Measurements from ENCODE around the gene DDB1.

DDB1 gene

DNA sequence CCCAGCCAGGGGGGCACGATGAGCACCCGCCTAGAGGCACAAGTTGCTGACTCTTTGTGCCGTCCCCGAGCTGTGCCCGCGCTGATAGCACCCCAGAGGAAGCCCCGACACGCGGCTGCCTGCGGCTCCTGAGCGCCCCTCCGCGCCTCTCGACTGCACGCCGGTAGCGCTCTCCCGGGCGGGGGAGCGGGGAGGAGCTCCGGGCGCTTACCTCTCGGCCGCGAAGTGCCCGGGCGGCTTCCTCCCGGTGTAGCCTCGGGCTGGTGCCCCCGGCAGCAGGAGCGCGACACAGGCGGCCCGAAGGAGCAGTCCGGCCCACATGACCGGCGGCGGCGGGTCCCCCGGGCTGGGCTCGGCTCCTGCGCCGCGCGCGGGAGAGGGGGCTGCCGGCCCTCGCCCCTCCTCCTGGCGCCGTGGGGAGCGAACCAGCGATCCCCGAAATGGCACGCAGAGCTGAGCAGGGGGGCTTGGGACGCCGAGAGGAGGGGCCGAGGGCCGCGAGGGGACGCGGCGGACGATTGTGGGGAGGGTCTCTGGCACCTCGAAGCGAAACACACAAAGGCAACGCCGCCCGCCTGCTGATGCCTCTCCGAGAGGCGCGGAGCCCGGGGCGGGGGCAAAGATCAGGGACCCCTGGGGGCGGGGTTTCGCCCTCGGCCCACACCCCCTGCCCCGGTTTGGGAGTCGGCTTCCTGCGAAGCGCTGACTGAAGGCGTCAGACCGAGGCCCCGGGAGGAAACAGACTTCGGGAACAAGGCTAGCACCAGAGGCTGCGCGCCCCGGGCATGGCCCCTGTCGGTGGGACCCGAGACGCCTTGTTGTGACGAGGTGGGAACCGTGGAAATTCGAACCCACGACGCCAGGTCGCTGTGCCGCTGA lies 37.9 kb downstream of the DDB1 start, which contains the start of gene VWCE:
Gene VWCE (minus strand): TSS at position 600 of the 879 bp plus-strand sequence. CDS start 279 bp downstream, at position 321.
- peak; percentile 22 to 30 for DNase-seq

DNA sequence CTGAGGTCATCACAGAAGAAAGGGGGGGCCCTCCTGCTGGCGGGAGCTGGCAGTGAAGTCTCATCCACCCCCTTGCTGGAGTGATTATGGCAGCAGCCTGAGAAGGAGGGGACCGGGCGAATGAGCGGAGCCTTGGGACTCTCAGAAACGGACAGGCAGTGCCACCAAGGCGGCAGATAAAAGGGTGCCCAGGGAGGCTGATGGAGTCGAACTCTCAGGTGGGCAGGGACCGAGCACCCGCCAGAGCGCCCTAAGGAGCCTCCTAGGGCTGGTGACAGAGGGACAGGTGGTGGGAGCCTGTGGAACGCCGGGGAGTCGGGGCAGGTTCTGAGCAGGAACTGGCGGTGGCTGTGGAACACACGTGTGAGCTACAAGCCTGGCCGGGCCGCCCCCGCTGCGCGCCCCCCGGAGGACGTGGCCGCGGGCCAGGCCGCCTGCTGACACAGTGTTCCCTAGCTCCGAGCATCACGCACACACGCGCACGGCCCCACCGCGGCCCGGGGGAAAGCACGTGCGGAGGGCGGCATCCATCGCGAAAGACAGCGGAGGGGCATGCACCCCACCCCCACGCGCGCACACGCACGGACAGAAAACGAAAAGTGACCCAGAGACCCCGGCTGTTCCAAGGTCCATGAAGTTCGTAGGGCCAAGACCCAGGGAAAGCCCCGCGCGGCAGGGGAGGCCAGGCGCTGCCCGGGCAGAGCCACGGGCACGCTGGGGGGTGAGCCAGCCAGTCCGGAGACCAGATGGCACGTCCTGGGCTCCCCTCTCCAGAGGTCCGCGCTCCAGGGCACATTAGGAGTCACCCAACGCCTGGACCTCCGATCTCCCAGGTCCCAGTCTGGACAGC lies 38.8 kb downstream of the DDB1 start:
- DNase-seq, result no peak

DNA sequence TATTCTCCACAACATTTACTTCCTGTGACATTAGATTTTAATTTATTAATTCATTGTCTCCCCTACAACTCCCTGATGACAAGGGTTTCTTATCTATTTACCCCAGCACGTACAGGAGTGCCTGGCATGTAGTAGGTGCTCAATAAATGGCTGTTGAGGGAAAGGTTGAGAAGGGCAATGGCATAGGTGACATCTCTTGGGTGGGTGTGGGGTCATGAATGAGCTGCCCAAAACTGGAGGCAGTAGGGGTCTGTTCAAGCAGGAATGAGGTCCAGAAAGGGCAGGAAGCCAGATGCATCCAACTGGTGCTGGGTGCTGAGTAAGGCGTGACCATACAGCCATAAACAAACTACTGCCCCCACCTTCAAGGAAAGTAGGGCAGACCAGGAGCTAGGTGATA lies 40.5 kb downstream of the DDB1 start:
- no peak for DNase-seq

DNA sequence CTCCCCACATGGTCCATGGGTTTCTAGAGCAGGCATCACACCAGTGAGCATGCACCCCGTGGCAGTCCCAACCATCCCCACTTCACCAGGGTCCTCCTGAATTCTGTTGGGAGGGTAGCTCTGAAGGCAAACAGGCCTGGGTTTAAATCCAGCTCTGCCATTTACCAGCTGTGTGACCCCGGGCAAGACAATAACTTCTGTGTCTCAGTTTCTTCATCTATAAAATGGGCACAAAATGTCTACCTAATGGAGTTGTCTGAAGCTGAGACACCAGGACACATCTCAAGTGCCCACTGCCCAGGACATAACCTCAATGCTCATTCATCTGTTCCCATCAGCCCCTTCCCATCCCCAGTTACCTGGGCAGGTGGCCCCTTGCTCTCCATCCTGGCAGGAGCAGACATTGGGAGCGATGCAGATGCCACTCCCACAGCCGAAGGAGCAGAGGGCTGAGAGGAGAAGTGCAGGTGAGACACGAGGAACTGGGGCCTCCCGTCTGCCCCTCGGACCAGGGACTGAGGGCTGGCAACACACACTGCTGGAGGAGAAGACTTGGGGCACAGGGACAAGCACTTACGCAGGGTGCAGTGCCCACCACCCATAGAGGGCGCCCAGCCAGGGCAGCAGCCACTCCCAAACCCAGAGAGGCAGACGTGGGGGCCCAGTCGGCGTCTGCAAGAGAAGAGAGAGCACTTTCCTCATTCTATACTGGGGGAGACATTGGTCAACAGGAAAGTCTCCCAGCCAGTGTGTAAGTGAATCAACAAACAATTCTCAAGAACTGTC lies 41.8 kb downstream of the DDB1 start:
- no peak for DNase-seq

DNA sequence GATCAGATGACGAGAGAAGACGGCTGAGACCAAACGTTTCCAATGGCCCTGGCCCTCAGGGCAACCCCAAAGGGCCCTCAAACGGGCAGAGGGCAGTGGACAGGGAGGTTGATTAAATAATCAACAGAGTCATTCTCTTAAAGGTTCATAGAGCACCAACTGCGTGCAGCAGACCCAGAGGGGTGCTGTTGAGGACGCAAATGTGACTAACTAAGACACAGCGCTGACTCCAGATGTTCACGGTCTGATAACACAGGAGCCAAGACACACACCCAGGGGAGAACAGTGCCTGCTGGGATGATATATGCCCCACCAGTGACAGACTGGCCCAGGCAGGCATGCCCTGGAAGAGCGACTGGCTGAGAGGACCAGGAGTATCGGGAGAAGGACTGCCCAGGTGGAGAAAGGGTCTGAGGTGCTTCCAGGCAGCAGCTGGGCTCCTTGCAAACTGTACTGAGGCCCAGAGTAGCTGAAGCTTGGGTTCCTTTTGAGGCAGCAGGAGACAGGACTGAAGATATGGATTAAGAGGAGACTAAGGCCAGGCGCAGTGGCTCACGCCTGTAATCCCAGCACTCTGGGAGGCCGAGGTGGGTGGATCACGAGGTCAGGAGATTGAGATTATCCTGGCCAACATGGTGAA lies 45.4 kb downstream of the DDB1 start:
- no peak for DNase-seq

DNA sequence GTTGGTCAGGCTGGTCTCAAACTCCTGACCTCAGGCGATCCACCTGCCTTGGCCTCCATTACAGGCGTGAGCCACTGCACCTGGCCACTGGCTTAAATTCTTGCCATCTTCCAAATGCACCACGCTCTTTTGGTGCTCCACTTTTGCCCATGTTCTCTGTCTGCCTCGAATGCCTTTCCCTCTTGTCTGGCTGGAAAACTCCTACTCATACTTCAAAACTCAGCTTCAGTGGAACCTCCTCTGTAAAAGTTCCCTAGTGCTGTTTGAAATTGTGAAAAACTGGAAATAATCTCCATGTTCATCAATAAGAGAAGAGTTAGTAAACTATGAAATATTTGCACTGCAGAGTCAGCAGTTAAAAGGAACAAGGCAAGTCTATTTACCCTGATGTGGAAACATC lies 49.3 kb downstream of the DDB1 start:
- no peak for DNase-seq

DNA sequence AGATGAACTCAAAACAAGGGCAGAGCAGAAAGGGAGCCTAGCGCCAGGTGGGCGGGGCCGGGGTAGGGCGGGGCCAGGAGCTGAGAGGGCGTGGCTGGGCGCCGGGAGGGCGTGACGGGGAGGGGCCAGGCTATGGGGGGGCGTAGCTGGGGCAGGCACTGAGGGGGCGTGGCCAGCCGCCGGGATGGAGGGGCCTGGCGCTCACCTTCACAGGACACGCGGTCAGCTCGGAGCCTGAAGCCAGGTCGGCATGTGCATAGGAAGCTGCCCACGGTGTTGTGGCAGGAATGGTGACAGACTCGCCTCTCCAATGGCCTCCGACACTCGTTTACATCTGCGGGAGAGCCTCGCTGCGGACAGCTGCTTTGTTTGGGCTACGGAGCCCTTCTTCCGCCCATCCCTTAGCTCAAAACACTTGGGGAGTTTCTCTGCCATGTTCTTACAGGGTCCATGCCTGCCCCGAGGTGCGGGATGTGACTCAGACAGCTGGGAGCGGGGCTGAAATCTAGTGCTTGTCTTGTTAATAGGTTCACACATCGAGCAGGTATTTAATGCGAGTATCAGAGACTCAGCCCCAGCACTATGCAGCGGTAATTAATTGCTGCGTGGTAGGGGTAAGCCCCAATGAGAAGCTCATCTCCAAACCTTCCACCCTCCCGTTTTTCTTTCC lies 51.2 kb downstream of the DDB1 start:
- DNase-seq, result no peak

DNA sequence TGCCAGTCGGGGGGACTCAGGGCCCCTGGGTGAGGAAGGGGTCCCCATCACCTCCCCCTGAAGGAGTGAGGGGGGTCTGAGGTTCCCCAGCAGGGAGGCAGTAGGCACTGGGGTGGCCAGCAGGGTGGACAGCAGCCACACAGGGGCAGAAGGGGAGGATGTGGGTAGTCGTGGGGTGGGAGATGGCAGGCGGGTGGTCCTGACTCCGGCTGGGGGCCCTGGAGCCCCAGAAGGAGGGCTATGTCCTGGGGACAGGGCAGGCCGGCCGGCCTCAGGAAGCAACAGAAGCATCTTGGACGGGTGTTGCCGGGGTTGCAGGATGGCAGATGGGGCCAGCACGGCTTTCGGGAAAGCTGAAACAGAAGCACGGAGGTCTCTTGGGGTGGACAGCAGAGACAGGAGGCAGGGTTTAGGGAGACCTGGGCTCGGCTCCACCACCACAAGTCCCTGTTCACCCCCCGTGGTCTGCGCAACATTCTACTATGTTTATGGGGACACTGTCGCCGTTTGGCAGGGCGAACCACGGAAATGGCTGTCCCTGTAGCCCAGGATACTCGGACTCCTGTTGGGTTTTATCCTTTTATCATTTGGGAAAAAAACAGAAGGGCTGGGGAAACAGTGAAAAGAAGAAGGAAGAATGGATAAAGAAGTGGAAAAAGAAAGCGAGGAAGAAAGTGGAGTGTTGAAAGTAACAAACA lies 51.9 kb downstream of the DDB1 start:
- DNase-seq, result no peak

DNA sequence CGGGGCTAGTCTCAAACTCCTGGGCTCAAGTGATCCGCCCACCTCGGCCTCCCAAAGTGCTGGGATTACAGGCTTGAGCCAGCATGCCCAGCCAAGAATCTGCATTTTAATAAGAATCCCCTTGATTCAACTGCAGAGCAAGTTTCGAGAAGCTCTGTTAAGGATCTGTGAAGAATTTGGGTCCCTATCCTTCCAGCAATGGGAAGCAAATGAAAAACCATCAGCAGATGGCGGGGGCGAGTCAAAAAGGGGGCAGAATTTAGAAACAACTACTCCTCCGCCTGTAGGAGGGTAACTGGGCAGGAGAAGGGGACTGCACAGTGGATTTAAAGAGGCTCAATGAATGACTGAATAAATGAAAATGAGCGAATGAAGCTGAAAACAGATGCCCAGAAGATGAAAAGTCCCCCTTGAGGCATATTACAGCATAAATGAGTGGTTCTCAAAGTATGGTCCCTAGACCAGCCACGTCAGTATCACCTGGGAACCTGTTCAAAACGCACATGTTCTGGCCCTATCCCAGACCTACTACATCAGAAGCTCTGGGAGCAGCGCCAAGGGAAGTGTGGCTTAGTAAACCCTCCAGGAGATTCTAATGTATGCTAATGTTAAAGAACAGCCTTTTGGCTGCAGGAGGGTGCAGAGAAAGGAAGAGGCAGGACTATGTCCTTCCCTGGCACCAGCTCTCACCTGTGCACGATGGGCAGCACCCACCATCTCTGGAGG lies 52.8 kb downstream of the DDB1 start:
- no peak for DNase-seq

DNA sequence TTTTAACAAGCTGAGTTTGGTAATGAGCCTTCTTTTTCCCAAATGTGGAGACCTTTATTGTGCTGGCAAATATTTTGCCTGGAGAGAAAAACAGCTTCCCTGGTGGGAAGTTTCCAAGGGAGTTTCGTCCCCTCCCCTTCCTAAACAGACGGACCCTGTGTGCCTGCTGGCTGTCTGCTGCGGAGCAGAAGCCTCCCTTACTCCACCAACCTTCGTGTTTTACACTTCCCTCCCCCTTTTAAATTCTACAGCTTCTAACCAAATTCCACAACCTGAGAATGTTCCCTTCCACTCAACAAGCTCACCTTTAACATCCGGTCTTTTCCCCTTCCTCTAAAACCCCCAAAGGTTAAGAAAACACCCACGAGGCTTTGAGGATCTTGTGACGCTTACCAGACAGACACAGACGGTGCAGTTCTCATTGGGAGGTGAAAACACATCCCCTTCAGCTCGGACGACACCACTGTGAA lies 54.9 kb downstream of the DDB1 start:
- DNase-seq, result no peak

DNA sequence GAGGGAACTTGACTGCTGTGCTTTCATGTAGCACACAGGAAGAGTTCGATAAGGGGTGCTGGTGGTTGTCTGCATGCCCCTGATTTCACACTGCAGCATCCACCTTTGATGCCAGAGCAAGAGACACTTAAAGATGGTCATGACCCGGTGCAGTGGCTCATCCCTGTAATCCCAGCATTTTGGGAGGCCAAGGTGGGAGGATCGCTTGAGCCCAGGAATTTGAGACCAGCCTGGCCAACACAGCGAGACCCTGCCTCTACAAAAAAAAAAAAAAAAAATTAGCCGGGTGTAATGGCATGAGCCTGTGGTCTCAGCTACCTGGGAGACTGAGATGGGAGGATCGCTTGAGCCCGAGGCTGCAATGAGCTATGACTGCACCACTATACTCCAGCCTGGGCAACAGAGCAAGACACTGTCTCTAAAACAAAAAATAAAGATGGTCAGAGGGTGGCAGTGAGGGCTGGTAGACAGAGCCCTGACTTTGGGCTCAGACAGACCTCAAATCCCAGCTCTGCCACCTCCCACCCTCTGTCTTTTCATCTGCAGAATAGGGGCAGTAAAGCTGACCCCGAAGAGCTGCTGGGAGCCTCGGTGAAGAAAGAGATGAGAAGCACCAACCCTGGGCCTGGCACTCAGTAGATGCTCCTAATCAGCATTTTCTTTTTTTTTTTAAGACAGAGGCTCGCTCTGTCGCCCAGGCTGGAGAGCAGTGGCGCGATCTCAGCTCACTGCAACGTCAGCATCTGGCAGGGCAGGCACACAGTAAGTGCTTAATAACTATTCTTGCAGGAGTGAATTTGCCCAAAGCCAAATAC lies 55.5 kb downstream of the DDB1 start:
- no peak for DNase-seq

DNA sequence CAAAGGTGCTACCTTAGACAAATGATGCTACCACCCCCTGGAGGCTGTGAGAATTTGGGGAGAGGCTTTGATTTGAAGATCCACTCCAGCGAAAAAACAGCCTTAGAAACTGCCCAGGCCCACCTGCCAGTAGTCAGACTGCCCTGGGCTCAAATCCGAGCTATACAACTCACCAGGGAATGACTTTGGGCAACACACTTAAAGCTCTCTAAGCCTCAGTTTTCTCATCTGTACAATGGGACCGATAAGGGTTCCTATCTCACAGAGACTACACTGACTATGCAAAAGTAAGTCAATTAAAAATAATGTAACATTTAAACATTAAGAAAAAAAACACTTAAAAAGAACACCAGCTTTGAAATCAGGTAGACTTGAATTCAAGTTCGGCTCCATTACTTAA lies 57.7 kb downstream of the DDB1 start:
- no peak for DNase-seq

DNA sequence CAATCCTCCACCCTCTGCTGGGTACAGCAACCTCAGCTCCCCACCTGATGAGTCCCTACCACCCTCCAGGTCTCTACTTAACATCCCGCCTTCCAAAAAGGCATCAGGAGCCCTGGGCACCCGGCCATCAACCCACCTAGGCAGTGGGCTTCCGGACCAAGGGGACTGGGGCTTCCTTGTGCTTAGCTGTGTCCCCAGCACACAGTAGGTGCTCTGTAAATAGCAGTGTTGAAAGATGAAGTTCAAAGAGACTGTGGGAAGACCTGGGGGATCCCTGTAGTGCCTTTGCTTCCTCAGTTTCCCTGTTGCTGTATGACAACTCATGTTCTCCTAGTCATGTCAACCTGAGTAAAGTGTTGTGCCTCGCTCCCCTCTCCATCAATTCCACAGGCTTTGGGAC lies 58.8 kb downstream of the DDB1 start:
- DNase-seq, result no peak

DNA sequence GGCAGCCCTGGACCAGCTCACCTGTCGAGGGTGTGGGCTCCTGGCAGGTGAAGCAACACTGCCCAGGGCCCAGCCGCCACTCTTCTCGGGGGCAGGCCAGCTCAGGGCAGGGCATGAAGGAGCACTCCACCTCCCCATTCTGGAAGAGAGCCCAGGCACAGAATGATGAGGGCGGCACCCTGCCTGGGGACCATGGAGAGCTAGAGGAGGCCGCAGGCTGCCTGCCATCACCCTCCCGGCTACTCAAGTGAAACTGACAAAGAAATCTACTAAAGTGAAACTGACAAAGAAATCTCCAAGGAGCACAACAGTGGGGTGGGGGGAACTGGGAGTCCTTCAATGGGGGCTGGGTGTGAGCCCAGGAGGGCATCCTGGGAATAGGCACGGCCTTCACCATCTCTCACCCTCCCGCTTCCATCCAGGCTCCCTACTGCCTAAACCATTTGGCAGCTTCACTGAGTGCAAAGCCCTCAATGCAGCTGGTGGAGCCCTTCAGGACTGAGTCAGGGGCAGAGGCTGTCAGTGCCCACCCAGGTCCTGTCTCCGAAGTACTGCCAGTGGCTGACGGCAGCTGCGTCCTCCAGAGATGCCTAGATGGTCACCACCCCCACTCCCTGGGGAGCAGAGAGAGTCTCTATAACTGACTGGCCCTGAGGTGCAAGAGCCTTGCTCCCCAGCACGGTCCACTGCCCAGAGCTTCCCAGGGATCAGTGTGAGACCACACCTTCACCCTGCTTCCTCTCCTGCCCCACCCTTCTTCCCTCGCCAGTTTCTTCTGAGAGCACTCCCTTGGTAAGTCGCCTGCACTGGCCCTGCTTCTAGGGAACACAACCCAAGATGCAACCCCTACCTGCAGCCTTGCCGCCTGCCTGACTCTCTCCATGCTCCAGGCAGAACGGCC lies 59.5 kb downstream of the DDB1 start:
- no peak for DNase-seq

DNA sequence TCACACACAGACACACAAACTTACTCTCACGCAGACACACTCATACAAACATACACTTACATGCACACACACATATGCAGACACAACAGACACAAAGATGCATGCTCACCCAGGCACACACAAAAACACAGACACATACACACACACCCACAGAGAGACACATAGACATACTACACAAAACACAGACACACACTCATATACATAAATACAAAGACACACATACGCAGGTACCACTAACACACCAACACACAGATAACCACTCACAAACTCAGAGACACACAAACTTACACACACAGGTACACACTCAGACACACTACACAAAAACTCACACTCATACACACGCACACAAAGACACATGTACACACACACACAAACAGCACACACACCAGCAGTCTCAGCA lies 60.2 kb downstream of the DDB1 start:
- DNase-seq, result no peak

DNA sequence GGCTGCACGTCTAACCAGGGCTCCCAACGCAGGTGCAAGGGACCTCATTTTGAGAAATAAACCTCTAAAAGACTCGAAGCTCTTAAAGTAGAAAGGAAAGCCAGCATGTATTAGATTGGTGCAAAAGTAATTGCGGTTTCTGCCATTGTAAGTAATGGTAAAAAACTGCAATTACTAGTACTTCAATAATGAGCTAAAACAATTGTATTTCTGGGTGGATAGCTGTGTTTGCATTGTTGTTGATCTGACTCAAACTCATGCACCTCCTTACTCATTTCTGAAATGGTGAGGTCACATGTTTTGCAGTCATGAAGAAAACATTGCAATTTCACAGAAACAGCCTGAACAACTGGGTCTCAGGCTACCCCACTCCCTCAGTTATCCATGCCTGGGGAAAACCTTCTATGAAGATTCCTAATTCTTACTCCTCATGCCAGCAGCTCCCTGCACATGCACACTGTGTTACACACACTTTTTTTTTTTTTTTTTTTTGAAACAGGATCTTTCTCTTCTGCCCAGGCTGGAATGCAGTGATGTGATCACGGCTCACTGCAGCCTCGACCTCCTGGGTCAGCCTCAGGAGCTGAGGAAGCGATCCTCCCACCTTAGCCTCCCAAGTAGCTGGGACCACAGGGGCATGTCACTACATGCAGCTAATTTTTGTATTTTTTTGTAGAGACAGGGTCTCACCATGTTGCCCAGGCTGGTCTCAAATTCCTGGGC lies 62.4 kb downstream of the DDB1 start:
- no peak for DNase-seq

DNA sequence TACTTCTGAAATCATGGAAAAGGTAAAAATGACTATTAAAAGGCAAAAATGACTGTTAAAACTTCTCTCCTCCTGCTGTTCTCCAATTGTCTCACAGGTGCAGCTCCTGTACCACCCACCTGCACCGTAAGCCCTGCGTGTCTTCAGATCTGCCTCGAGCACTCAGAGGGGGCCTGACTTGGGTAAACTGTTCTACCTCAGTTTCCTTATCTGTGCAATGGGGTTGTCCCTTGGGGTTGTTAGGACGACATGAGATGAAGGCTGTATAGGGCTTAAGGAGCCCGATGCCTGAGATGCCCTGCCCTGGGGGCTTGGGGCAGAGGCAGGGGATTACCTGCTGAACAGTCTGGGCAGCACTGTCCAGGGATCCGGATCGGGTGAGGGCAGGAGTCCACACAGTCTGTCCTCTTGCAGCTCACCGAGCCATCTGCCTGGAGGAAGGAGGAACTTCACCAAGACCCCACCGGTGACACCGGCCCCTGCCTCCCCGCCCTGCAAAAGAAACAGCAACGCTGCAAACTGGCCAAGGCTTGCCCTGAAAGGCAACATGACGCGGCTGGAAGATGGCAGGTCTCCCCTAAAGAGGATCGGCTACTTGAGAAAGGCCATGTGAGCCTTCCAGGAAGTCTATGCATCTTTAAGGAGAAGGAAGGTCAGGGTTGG lies 64.2 kb downstream of the DDB1 start:
- no peak for DNase-seq
